ENCODE results near the gene PPARG. TPM values are rescaled to one million over a fixed set of nuclear protein-coding genes. Genes with fewer than 3 reads are reported as not detected.

Gene PPARG
- polyA plus RNA-seq, 2 of the 4 experiments (the other 2 are of a cell fraction): 38.9 to 43.1 TPM

DNA sequence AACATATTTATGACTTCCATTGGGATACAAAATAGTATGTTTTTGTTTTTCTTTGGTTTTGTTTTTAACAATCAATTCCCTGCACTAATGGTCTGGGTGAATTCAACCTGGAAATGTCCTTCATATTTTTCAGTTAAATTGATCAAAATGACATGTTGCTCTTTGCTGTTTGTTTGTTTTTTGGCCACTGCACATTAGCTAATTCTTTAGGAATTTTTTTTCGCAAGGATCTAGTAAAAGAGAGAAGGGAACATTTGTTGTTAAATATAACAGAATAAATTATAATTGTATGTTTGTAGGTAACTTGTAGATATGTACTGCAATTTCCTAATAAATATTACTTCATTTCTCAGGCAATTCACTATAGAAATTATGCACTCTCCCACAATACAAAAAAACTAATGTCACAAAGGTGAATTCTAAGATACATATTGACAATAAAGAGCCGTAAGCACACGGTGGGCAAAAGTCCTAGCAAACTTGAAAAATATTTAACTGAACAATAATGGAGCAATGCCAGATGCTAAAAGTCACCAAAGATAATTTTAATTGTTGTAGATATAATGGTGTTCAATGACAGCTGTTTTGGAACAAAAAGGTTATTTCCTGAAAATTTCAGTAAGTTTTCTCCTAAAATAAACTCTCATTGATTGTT lies 21.4 kb upstream of the PPARG start (continued):
- TF ChIP-seq MAZ (IDR thresholded peaks at IDR 0.05; ENCODE audit: borderline replicate concordance, low read depth, low read length) (no peak), RARB (CRISPR knock-in tag; IDR thresholded peaks at IDR 0.05) (no peak)

- ChIA-PET CTCF (interaction anchor here (1.0 to 1.3 kb wide), 2 partner anchors 33 to 133 kb away, joined by 3 to 4 read pairs; no protein-coding TSS in a partner anchor), POLR2A (no interaction called here)
- TF ChIP-seq POLR2AphosphoS2 (conservative IDR thresholded peaks at IDR 0.05; ENCODE audit: low read length): no peak
- no peak for TF ChIP-seq KDM1A (IDR thresholded peaks at IDR 0.05; ENCODE audit: low read depth)
- no peak for TF ChIP-seq EHMT2 (IDR thresholded peaks at IDR 0.05; ENCODE audit: low read depth)
- no peak for TF ChIP-seq PHF8 (IDR thresholded peaks at IDR 0.05; ENCODE audit: borderline replicate concordance, low read depth)
- TF ChIP-seq, protein P1, sequence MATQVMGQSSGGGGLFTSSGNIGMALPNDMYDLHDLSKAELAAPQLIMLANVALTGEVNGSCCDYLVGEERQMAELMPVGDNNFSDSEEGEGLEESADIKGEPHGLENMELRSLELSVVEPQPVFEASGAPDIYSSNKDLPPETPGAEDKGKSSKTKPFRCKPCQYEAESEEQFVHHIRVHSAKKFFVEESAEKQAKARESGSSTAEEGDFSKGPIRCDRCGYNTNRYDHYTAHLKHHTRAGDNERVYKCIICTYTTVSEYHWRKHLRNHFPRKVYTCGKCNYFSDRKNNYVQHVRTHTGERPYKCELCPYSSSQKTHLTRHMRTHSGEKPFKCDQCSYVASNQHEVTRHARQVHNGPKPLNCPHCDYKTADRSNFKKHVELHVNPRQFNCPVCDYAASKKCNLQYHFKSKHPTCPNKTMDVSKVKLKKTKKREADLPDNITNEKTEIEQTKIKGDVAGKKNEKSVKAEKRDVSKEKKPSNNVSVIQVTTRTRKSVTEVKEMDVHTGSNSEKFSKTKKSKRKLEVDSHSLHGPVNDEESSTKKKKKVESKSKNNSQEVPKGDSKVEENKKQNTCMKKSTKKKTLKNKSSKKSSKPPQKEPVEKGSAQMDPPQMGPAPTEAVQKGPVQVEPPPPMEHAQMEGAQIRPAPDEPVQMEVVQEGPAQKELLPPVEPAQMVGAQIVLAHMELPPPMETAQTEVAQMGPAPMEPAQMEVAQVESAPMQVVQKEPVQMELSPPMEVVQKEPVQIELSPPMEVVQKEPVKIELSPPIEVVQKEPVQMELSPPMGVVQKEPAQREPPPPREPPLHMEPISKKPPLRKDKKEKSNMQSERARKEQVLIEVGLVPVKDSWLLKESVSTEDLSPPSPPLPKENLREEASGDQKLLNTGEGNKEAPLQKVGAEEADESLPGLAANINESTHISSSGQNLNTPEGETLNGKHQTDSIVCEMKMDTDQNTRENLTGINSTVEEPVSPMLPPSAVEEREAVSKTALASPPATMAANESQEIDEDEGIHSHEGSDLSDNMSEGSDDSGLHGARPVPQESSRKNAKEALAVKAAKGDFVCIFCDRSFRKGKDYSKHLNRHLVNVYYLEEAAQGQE (IDR thresholded peaks at IDR 0.05): no peak
- TF ChIP-seq HOXA7 (CRISPR knock-in tag; IDR thresholded peaks at IDR 0.05): no peak
- Histone ChIP-seq H3K4me3 (no peak overlapping the region), H3K9me3 (no peaks in the 10 kb centered on the region), H3K4me1 (peaks cover 34% of the 10 kb centered on the region), H3K27ac (peak overlapping the region in 1 of 2 experiments; percentile 2; a peak in 1 of 6 replicates), H3K4me2 (peak overlapping the region; percentile 55; the same call in 1 of the 3 replicates)
- ATAC-seq: no peak
- WGBS (ENCODE audit: missing lambda C conversion rate): 77% methylated on average over 3 of the region's 3 CpGs
- DNase-seq (ENCODE audit: low read depth in 1 of 2, low spot score in 1 of 2): no peak
- no peak for FAIRE-seq
Observed at GRCh38 chr3:12268049-12268735, 20.7 kb upstream of the PPARG start.

DNA sequence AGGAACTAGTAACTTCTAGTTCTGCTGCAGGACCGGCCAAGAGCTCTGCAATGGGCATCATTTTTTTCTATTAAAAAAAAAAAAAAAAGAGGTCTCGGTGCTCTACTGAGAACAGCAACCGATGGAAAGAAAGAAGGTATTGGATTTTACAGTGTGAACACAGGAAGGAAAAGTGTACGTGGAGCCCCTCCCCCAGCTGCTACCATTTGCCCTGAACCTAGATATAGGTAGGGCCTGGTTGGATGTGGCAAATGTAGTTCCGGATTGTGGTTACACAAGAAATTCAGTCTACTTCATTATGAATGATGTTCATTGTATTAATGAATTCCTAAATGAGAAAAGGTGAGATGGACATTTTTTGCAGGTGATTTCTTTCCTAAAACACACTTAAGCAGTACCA lies 17.9 kb upstream of the PPARG start:
- ChIA-PET CTCF (interaction anchor here (1.2 kb wide), 1 partner anchor 17 kb away, joined by 3 read pairs; no protein-coding TSS in a partner anchor), POLR2A (interaction anchor here (0.7 kb wide), 1 partner anchor 12 kb away, joined by 3 read pairs; no protein-coding TSS in a partner anchor)
- Histone ChIP-seq H3K4me1 (peaks cover 20% of the 10 kb centered on the region; the same call in 2 of the 3 replicates), H3K4me3 (no peak overlapping the region), H3K9me3 (no peaks in the 10 kb centered on the region), H3K4me2 (no peak overlapping the region), H3K27ac (no peak overlapping the region)
- 82% methylated on average over 5 of the region's 5 CpGs for WGBS (ENCODE audit: missing lambda C conversion rate)
- no peak for ATAC-seq
- no peak for DNase-seq (ENCODE audit: low read depth in 1 of 2, low spot score in 1 of 2)
- FAIRE-seq: no peak
- TF ChIP-seq TP53 (CRISPR knock-in tag; IDR thresholded peaks at IDR 0.05): no peak
- TF ChIP-seq, protein P1 (IDR thresholded peaks at IDR 0.05): no peak
- no peak for TF ChIP-seq EHF (CRISPR knock-in tag; IDR thresholded peaks at IDR 0.05)
- no peak for TF ChIP-seq CBX8 (IDR thresholded peaks at IDR 0.05)
